Heart left ventricle (tissue), 16 donors: Measurements from ENCODE around the gene ARRDC1. TPM values are rescaled to one million over a fixed set of nuclear protein-coding genes. Genes with fewer than 3 reads are reported as not detected.

ENCODE experiments used
- ATAC-seq, 4 donors: fragments of 200-7000 bp; cut with Tn5 transposase; one replicate each; pipeline ENCODE4 v1.9.1; 2020 to 2022; ENCODE audit warnings: moderate library complexity in 4 of 4, mild to moderate bottlenecking in 3 of 4, moderate number of reproducible peaks in 1 of 4
- DNase-seq, 5 donors: peaks; one replicate each; pipeline ENCODE4 v3.0.0-alpha.2; 2020
- H3K27ac ChIP-seq, 12 donors: fragments of 200-600 bp; sonication (generic) in 4 of 12; one replicate each; pipeline versions ENCODE4 v1.5.0 to v1.8.0; 2016 to 2022; ENCODE audit warnings: mild to moderate bottlenecking in 2 of 12
- H3K27me3 ChIP-seq, 9 donors: fragments of 200-600 bp; sonication (generic) in 2 of 9; one replicate each; pipeline versions ENCODE4 v1.5.1 to v1.8.0; 2016 to 2022; ENCODE audit warnings: mild to moderate bottlenecking in 3 of 9
- H3K36me3 ChIP-seq, 9 donors: fragments of 200-600 bp; sonication (generic) in 2 of 9; one replicate each; pipeline versions ENCODE4 v1.5.0 to v1.8.0; 2018 to 2022; ENCODE audit warnings: mild to moderate bottlenecking in 2 of 9
- H3K4me1 ChIP-seq, 12 donors: fragments of 200-600 bp; sonication (generic) in 4 of 12; one replicate each; pipeline versions ENCODE4 v1.5.0 to v1.8.0; 2016 to 2022; ENCODE audit warnings: mild to moderate bottlenecking in 3 of 12
- H3K4me3 ChIP-seq, 12 donors: fragments of 200-600 bp; sonication (generic) in 4 of 12; one replicate each; pipeline versions ENCODE4 v1.5.0 to v1.8.0; 2017 to 2022; ENCODE audit warnings: mild to moderate bottlenecking in 9 of 12, moderate library complexity in 4 of 12
- H3K9me3 ChIP-seq, 12 donors: fragments of 200-600 bp; sonication (generic) in 4 of 12; one replicate each; pipeline versions ENCODE4 v1.5.0 to v1.8.0; 2016 to 2022; ENCODE audit warnings: mild to moderate bottlenecking in 1 of 12
- POLR2A ChIP-seq, 2 donors: fragments of 450-650 bp; IDR thresholded peaks; one replicate each; pipeline ENCODE4 v1.6.1; 2017; ENCODE audit warnings: antibody characterized with exemption in 2 of 2, mild to moderate bottlenecking in 2 of 2, moderate library complexity in 2 of 2
- WGBS, 4 donors: extraction: QIAGEN DNeasy Blood & Tissue Kit in 2 of 4; methylation state at CpG; one replicate each; pipeline versions ENCODE4 v1.1.5 to v1.1.7; 2013 to 2018; 5-methylcytosine and 5-hydroxymethylcytosine counted together
- intact Hi-C, 10 donors: fragments of 100-400 bp; cut with DNase I; formaldehyde crosslinking; loops; one replicate each; pipeline versions ENCODE4 v1.11.1 to v1.14.2; 2022
- polyA plus RNA-seq, 2 donors: library from polyadenylated mRNA; stranded (reverse); fragments of 200-250 nt; gene quantifications; one replicate each; pipeline ENCODE4 v1.2.3, GENCODE V29; 2013
- total RNA-seq, 9 donors: library from RNA; depleted of rRNA in 2 of 9; stranded (reverse); fragments of >200 nt in 2 of 9; fragmentation: NEBNext Ultra II Directional in 3 of 9; extraction: Animal tissue kit (Norgen Biotek cat#: 25700) in 3 of 9; gene quantifications; one replicate each; pipeline versions ENCODE4 v1.1.0 to v1.2.4, GENCODE V29; 2016 to 2023
- TF ChIP-seq, protein P1 (sequence below), 12 donors: fragments of 200-600 bp; sonication (generic) in 4 of 12; IDR thresholded peaks; one replicate each; pipeline versions ENCODE4 v1.5.0 to v1.8.0; 2018 to 2022; ENCODE audit warnings: antibody characterized with exemption in 12 of 12, mild to moderate bottlenecking in 5 of 12
- donor health status: ischemic (EF 13 %, LVEDD 7.1; RV severe dilation, severe dysfunction).
- donor health status: healthy with polysubstance abuse.
- donor health status: DM: no; HTN: yes; CAD: no.
- donor health status: DM: no; HTN: no; CAD: no.
- donor health status: ischemic (EF 25% LVEDD 6.9; RV normal size, moderate dysfunction).
- donor health status: ischemic (EF 25% LVEDD 5.7; RV mildly dilated, moderate dysfunction).
- donor health status: healthy.
- donor health status: DM: yes; HTN: yes; CAD: no.
- donor health status: ischemic (EF 35%, LVEDD 5.7; RV mildly dilated, moderate dysfunction).
- donor health status: nonischemic (EF 11% LVEDD 7.7; RV severe dilation, severe dysfunction).
- donor health status: DM: yes; HTN: yes; CAD: no.
- donor health status: PGD.
- donor health status: ischemic (EF 29% LVEDD 5.4; RV normal size, mild dysfunction).
- donor health status: nonischemic (EF 23%, LVEDD 6.1; RV moderate dilation, normal function).

ARRDC1 gene
- total and polyA plus RNA-seq, 11 donors, result 14.1 to 43.6 (median 23.2) TPM

GRCh38 chr9:137603879-137604278, 1.6 kb upstream of the ARRDC1 start:
- intact Hi-C loops, result loop anchor here in 2 of 10 donors (1.0 kb wide), 2 partner anchors 11 to 12 kb away; no protein-coding TSS in a partner anchor
- Histone ChIP-seq H3K27me3 (no peaks in the 10 kb centered on the region), H3K27ac (no peak overlapping the region), H3K9me3 (no peaks in the 10 kb centered on the region), H3K36me3 (no peaks in the 10 kb centered on the region), H3K4me1 (peaks cover 7 to 48% (median 23%) of the 10 kb centered on the region in 12 donors), H3K4me3 (no peak overlapping the region)
- DNase-seq (no peak), ATAC-seq (no peak)
- TF ChIP-seq POLR2A (IDR thresholded peaks at IDR 0.05), result no peak
- TF ChIP-seq, protein P1, sequence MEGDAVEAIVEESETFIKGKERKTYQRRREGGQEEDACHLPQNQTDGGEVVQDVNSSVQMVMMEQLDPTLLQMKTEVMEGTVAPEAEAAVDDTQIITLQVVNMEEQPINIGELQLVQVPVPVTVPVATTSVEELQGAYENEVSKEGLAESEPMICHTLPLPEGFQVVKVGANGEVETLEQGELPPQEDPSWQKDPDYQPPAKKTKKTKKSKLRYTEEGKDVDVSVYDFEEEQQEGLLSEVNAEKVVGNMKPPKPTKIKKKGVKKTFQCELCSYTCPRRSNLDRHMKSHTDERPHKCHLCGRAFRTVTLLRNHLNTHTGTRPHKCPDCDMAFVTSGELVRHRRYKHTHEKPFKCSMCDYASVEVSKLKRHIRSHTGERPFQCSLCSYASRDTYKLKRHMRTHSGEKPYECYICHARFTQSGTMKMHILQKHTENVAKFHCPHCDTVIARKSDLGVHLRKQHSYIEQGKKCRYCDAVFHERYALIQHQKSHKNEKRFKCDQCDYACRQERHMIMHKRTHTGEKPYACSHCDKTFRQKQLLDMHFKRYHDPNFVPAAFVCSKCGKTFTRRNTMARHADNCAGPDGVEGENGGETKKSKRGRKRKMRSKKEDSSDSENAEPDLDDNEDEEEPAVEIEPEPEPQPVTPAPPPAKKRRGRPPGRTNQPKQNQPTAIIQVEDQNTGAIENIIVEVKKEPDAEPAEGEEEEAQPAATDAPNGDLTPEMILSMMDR (IDR thresholded peaks at IDR 0.05), result no peak
- 68 to 80% (median 75%) methylated on average over 13 of the region's 13 CpGs for WGBS, 4 donors

GRCh38 chr9:137604345-137605086, 970 bp upstream of the ARRDC1 start:
- Histone ChIP-seq H3K36me3 (no peaks in the 10 kb centered on the region), H3K27me3 (no peaks in the 10 kb centered on the region), H3K4me3 (peak overlapping the region; percentile 44 to 91 (median 65)), H3K4me1 (peaks cover 7 to 52% (median 23%) of the 10 kb centered on the region in 12 donors), H3K27ac (peak overlapping the region in 7 of 12 donors; percentile 41 to 78 (median 60)), H3K9me3 (no peaks in the 10 kb centered on the region)
- TF ChIP-seq, protein P1 (IDR thresholded peaks at IDR 0.05), result no peak
- no peak for TF ChIP-seq POLR2A (IDR thresholded peaks at IDR 0.05)
- ATAC-seq, result no peak
- peak in 2 of 5 donors; percentile 38 to 45 for DNase-seq
- 7 to 20% (median 8%) methylated on average over 14 to 49 of the region's 49 CpGs for WGBS, 4 donors
- intact Hi-C loops, result loop anchor here in 3 of 10 donors (1.0 kb wide), 3 partner anchors 11 to 26 kb away; partner anchors contain the start of gene DPH7 (in 1 of the 3)

DNA sequence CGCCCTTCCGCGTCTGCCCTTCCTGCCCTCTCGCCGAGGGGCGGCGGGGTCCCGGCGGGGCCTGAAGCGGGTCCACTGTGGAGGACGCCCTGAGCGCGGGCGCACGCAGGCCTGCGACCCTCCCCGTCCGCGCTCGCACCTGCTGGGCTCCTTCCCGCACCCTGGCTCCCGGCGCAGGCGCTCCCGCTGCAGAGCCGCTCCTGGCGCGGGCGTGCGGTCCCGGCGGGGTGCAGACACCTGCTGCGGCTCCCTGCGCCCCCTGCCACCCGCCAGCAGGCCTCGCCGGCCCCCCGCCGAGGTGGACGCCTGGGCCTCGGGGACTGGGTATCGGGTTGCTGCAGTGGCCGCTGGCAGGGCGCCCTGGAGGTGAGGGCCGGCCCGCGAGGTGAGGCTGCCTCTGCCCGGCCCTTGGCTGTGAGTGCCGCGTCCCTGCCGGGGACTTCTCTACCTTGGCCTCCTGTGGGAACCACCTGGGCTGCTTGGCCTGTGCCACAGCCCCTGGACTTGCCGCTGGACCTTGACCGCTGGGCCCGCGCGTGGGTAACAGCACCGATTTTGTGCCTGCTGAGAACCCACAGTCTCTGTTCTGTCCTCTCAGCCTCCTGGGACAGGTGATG, 627 bp downstream of the ARRDC1 start:
- DNase-seq (peak in 4 of 5 donors; percentile 40 to 76 (median 52)), ATAC-seq (peak in 1 of 4 donors; percentile 6)
- no peaks in the 10 kb centered on the region for H3K27me3 ChIP-seq
- H3K27ac ChIP-seq, result peak overlapping the region; percentile 74 to 94 (median 90)
- WGBS, 4 donors, result 4 to 13% (median 6%) methylated on average over 16 to 57 of the region's 57 CpGs
- H3K4me1 ChIP-seq, result peaks cover 7 to 53% (median 24%) of the 10 kb centered on the region in 12 donors
- no peak for TF ChIP-seq POLR2A (IDR thresholded peaks at IDR 0.05)
- intact Hi-C loops, result no loop called here
- H3K36me3 ChIP-seq, result no peaks in the 10 kb centered on the region
- H3K4me3 ChIP-seq, result peak overlapping the region; percentile 61 to 91 (median 80)
- no peaks in the 10 kb centered on the region for H3K9me3 ChIP-seq

DNA sequence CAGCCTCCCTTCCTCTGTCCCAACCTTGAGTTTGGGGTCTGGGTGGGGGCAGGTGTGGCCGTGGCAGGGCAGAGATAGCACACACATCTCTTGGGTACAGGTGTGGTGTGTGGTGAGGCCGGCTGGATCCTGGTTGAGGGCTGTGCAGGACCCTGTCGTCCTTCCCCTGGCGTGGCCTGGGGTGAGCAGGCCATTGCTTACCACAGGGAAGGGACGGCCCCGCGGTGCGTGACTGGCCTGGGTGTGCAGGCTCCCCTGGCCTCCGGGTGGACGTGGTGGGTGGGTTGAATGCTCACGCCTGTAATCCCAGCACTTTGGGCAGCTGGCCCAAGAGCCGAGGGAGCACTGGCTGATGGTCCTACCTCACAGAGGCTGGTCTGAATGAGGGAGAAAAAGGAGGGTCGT, 1.2 kb downstream of the ARRDC1 start:
- DNase-seq, result peak in 1 of 5 donors; percentile 72
- Histone ChIP-seq H3K27ac (peak overlapping the region in 9 of 12 donors; percentile 81 to 94 (median 90)), H3K9me3 (no peaks in the 10 kb centered on the region), H3K36me3 (no peaks in the 10 kb centered on the region), H3K27me3 (no peaks in the 10 kb centered on the region), H3K4me1 (peaks cover 7 to 59% (median 29%) of the 10 kb centered on the region in 12 donors), H3K4me3 (peak overlapping the region in 11 of 12 donors; percentile 61 to 91 (median 80))
- 26 to 37% (median 31%) methylated on average over 10 to 13 of the region's 13 CpGs for WGBS, 4 donors
- peak in 2 of 4 donors; percentile 2 to 5 for ATAC-seq
- TF ChIP-seq POLR2A (IDR thresholded peaks at IDR 0.05), result no peak
- TF ChIP-seq, protein P1 (IDR thresholded peaks at IDR 0.05), result no peak
- intact Hi-C loops, result no loop called here
